ENCODE data around the gene COL16A1.

DNA sequence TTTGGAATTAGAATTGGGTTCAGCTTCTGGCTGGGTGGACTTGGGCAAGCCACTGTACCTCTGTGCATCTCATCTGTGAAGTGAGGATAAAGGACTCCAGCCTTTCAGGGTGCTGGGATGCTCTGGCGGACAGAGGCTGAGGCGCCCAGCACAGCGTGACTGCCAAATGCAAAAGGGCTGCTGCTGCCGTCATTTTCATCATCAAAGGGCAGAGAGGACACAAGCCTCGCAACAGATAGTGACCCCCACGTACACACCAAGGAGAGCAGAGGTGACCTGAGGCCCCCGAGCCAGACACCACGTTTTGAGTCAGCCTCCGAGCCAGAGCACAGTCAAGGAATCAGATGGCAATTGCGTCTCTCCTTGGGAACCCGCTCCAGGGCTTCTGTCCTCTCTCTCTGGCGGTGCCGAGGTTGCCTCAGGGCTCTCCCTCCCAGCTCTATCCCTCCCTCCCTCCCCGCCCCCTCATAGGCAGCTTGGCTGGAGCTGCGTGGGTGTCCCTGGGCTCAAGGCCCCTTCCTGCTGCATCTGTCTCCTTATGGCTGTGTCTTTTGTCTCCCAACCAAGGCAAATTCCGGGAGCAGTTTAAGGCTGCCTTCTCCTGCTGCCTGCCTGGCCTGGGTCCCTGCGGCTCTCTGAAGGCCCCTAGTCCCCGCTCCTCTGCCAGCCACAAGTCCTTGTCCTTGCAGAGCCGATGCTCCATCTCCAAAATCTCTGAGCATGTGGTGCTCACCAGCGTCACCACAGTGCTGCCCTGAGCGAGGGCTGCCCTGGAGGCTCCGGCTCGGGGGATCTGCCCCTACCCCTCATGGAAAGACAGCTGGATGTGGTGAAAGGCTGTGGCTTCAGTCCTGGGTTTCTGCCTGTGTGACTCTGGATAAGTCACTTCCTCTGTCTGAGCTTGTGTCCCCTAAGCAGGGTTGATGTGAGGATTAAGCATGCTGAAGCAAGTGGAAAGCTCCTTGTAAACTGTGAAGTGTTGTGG is 77.3 kb downstream of the COL16A1 start:
- TF ChIP-seq, protein P1, sequence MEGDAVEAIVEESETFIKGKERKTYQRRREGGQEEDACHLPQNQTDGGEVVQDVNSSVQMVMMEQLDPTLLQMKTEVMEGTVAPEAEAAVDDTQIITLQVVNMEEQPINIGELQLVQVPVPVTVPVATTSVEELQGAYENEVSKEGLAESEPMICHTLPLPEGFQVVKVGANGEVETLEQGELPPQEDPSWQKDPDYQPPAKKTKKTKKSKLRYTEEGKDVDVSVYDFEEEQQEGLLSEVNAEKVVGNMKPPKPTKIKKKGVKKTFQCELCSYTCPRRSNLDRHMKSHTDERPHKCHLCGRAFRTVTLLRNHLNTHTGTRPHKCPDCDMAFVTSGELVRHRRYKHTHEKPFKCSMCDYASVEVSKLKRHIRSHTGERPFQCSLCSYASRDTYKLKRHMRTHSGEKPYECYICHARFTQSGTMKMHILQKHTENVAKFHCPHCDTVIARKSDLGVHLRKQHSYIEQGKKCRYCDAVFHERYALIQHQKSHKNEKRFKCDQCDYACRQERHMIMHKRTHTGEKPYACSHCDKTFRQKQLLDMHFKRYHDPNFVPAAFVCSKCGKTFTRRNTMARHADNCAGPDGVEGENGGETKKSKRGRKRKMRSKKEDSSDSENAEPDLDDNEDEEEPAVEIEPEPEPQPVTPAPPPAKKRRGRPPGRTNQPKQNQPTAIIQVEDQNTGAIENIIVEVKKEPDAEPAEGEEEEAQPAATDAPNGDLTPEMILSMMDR (IDR thresholded peaks at IDR 0.05) = no peak
- TF ChIP-seq POLR2AphosphoS5 (IDR thresholded peaks at IDR 0.05) = no peak

Measured in sigmoid colon (tissue), 4 donors.